IPS-18a (cell line): ENCODE results near the gene TSGA10IP.
"Not testable (repeated sequence)": the region's sequence is repeated elsewhere in the genome, so short reads cannot be mapped to it uniquely, and the experiment has no call there.

Experiments used
- H3K27ac ChIP-seq: one replicate; pipeline ENCODE4 v1.5.1; 2013; ENCODE audit warnings: low read length
- H3K27me3 ChIP-seq: one replicate; pipeline ENCODE4 v1.6.1; 2013; ENCODE audit warnings: mild to moderate bottlenecking, low read length; ENCODE audit not compliant: control insufficient read depth, insufficient read depth
- H3K36me3 ChIP-seq: one replicate; pipeline ENCODE4 v1.6.1; 2013; ENCODE audit warnings: low read depth, low read length; ENCODE audit not compliant: control insufficient read depth
- H3K4me1 ChIP-seq: one replicate; pipeline ENCODE4 v1.6.1; 2013; ENCODE audit warnings: low read depth, low read length; ENCODE audit not compliant: control insufficient read depth
- H3K4me3 ChIP-seq: one replicate; pipeline ENCODE4 v1.5.1; 2013; ENCODE audit warnings: low read length
- H3K9ac ChIP-seq: one replicate; pipeline ENCODE4 v1.6.1; 2013; ENCODE audit warnings: mild to moderate bottlenecking, low read length, moderate library complexity
- H3K9me3 ChIP-seq: one replicate; pipeline ENCODE4 v1.6.1; 2013; ENCODE audit warnings: low read depth, low read length; ENCODE audit not compliant: control insufficient read depth

TSGA10IP gene

GRCh38 chr11:65934014-65934413 is 11.3 kb upstream of the TSGA10IP start:
- Histone ChIP-seq H3K9ac (no peak overlapping the region), H3K27ac (no peak overlapping the region), H3K36me3 (no peaks in the 10 kb centered on the region), H3K4me3 (no peak overlapping the region), H3K9me3 (no peaks in the 10 kb centered on the region), H3K4me1 (peaks cover 4% of the 10 kb centered on the region), H3K27me3 (no peaks in the 10 kb centered on the region)

- H3K4me3 ChIP-seq = no peak overlapping the region
- no peaks in the 10 kb centered on the region for H3K4me1 ChIP-seq
- no peaks in the 10 kb centered on the region for H3K27me3 ChIP-seq
- no peak overlapping the region for H3K9ac ChIP-seq
- H3K27ac ChIP-seq = no peak overlapping the region
- H3K36me3 ChIP-seq = no peaks in the 10 kb centered on the region
- no peaks in the 10 kb centered on the region for H3K9me3 ChIP-seq
Measured at GRCh38 chr11:65937766-65938165, 7.5 kb upstream of the TSGA10IP start.

GRCh38 chr11:65941720-65942310 is 3.5 kb upstream of the TSGA10IP start:
- Histone ChIP-seq H3K9ac (no peak overlapping the region), H3K9me3 (no peaks in the 10 kb centered on the region), H3K36me3 (no peaks in the 10 kb centered on the region), H3K27ac (no peak overlapping the region), H3K4me3 (no peak overlapping the region), H3K4me1 (peaks cover 15% of the 10 kb centered on the region), H3K27me3 (no peaks in the 10 kb centered on the region)

GRCh38 chr11:65942531-65942930 is 2.7 kb upstream of the TSGA10IP start:
- Histone ChIP-seq H3K9ac (no peak overlapping the region), H3K9me3 (no peaks in the 10 kb centered on the region), H3K4me3 (no peak overlapping the region), H3K27me3 (no peaks in the 10 kb centered on the region), H3K27ac (no peak overlapping the region), H3K36me3 (no peaks in the 10 kb centered on the region), H3K4me1 (peaks cover 18% of the 10 kb centered on the region)

- Histone ChIP-seq H3K9ac (no peak overlapping the region), H3K27ac (no peak overlapping the region), H3K36me3 (no peaks in the 10 kb centered on the region), H3K27me3 (no peaks in the 10 kb centered on the region), H3K4me3 (no peak overlapping the region), H3K9me3 (no peaks in the 10 kb centered on the region), H3K4me1 (peaks cover 18% of the 10 kb centered on the region)
Measured at GRCh38 chr11:65944191-65944590, 1.1 kb upstream of the TSGA10IP start.

GRCh38 chr11:65944767-65945166 is 513 bp upstream of the TSGA10IP start:
- Histone ChIP-seq H3K4me1 (peaks cover 18% of the 10 kb centered on the region), H3K27me3 (no peaks in the 10 kb centered on the region), H3K4me3 (no peak overlapping the region), H3K9ac (peak overlapping the region; percentile 44), H3K27ac (no peak overlapping the region), H3K36me3 (no peaks in the 10 kb centered on the region), H3K9me3 (no peaks in the 10 kb centered on the region)

GRCh38 chr11:65945941-65946558 is 770 bp downstream of the TSGA10IP start:
- Histone ChIP-seq H3K9me3 (no peaks in the 10 kb centered on the region), H3K4me3 (peak overlapping the region; percentile 55), H3K36me3 (no peaks in the 10 kb centered on the region), H3K9ac (peak overlapping the region; percentile 44), H3K4me1 (peaks cover 18% of the 10 kb centered on the region), H3K27ac (peak overlapping the region; percentile 72), H3K27me3 (no peaks in the 10 kb centered on the region)

- Histone ChIP-seq H3K27me3 (no peaks in the 10 kb centered on the region), H3K27ac (no peak overlapping the region)
Measured at GRCh38 chr11:65946655-65947054, 1.4 kb downstream of the TSGA10IP start.

GRCh38 chr11:65947133-65947532 is 1.9 kb downstream of the TSGA10IP start:
- Histone ChIP-seq H3K27me3 (no peaks in the 10 kb centered on the region), H3K27ac (no peak overlapping the region), H3K9ac (no peak overlapping the region), H3K4me1 (peaks cover 18% of the 10 kb centered on the region), H3K4me3 (no peak overlapping the region), H3K36me3 (no peaks in the 10 kb centered on the region), H3K9me3 (no peaks in the 10 kb centered on the region)

More at GRCh38 chr11:65946655-65947054, 1.4 kb downstream of the TSGA10IP start:
- peaks cover 18% of the 10 kb centered on the region for H3K4me1 ChIP-seq
- H3K9ac ChIP-seq = no peak overlapping the region
- H3K9me3 ChIP-seq = no peaks in the 10 kb centered on the region
- H3K36me3 ChIP-seq = no peaks in the 10 kb centered on the region
- H3K4me3 ChIP-seq = no peak overlapping the region

- Histone ChIP-seq H3K4me1 (peaks cover 18% of the 10 kb centered on the region), H3K27me3 (no peaks in the 10 kb centered on the region), H3K36me3 (no peaks in the 10 kb centered on the region), H3K4me3 (no peak overlapping the region), H3K27ac (no peak overlapping the region), H3K9ac (no peak overlapping the region), H3K9me3 (no peaks in the 10 kb centered on the region)
Measured at GRCh38 chr11:65947603-65948125, 2.4 kb downstream of the TSGA10IP start.

- not testable (repeated sequence) for H3K4me3 ChIP-seq, H3K27ac ChIP-seq, H3K36me3 ChIP-seq, H3K4me1 ChIP-seq, H3K27me3 ChIP-seq, H3K9me3 ChIP-seq, H3K9ac ChIP-seq
Measured at GRCh38 chr11:65950711-65951110, 5.4 kb downstream of the TSGA10IP start.

GRCh38 chr11:65951641-65952040 is 6.4 kb downstream of the TSGA10IP start:
- not testable (repeated sequence) for H3K27me3 ChIP-seq, H3K9ac ChIP-seq, H3K9me3 ChIP-seq, H3K4me3 ChIP-seq, H3K27ac ChIP-seq, H3K4me1 ChIP-seq, H3K36me3 ChIP-seq
